HG03521 (cell line): ENCODE results near the gene MTR.
"Not testable (repeated sequence)": the region's sequence is repeated elsewhere in the genome, so short reads cannot be mapped to it uniquely, and the experiment has no call there.

Experiments used
- ATAC-seq: cut with Tn5 transposase; IDR thresholded peaks from one replicate; pipeline ENCODE4 v1.9.1; 2021; ENCODE audit warnings: mild to moderate bottlenecking, moderate library complexity; ENCODE audit not compliant: unreplicated experiment

Gene MTR

DNA sequence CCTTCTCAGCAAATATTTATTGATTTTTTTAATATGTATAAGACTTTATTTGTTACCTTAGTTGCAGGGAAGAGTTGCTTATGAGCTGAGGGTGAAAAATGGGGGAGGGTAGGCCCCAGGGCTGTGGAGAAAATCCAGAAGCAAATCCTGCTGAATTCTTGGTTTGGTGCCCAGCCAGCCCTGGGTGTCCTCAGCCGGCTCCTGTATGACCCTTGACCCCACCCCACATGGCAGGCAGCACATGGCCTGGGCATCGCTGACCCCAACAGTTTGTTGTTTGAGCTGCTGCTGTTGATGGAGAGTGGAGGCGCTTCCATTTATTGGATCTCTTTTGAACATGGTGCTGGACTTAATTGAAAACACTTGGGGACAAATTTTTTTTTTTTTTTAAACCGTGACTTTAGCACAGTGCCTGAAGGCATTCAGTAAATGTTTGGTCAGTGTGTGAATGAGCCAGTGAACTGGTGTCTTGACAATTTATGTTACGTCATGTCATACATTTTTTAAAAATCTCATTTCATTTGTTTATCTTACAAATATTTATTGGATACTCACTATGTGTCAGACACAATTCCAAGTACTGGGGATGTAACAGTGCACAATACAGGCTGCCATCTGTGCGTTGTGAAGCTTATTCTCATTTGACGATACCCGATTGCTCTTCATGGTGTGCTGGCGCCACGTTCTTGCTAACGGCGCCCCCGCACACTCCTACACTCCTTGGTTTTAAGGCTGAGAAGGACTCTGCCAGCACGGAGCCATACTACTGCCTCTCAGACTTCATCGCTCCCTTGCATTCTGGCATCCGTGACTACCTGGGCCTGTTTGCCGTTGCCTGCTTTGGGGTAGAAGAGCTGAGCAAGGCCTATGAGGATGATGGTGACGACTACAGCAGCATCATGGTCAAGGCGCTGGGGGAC, 98.8 kb downstream of the MTR start:
- no peak for ATAC-seq

GRCh38 chr1:236895665-236896387, 100.7 kb downstream of the MTR start:
- no peak for ATAC-seq

DNA sequence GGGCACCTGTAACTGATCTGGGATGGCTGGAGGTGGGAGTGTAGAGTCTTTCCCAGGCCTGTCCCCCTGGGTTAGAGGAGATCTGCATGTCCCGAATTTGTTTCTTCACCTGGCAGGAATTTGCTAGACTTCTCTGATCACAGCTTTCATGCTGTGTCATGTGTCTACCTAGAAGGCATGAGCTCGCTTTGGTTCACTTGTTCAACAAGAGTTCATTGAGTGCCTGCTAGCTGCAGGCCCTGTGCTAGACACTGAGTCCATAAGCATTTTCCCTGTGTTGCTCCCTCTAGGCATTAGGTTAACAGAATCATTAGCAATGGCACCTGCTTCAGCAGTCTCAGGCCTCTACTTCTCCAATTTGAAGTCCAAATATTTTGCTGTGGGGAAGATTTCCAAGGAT, 101.6 kb downstream of the MTR start:
- ATAC-seq = no peak

DNA sequence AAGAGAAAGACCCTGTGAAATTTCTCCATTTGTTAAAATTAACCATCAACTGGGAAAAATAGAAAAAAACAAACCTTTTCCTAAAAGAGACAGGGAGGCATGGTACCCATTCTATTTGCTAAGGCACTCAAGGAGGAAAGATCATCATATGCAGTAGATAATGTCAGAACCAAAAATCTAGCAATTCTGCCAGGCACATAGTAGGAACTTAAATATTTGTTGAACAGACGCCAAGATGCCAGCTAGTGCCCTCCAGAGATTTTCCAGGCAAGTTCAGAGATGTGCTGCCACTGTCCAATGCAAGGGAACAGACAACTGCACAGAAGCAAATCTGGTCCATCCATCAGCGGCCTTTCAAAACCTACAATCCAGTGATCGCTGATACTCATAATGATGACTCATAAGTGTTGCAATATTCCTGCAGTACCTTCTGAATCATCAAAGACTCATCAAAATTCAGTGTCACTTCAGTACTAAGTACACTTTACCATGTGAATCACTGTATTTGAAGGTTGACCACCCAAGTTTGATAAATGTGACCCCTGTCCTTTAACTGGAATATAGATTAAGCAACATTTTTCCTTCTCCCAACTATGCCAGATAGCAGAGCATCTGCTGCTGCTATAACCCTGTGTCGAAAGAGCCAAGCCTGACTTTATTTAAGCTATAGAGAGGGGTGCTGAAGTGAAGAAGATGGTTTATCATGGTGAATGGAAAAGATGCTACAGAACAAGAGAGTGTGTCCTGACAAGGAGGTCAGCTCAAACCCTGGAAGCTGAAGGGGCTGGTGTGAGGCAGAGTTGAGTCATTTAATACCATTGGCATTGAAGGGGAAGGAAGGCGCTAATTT, 110.0 kb downstream of the MTR start:
- no peak for ATAC-seq

GRCh38 chr1:236907205-236907604, 112.1 kb downstream of the MTR start:
- no peak for ATAC-seq

DNA sequence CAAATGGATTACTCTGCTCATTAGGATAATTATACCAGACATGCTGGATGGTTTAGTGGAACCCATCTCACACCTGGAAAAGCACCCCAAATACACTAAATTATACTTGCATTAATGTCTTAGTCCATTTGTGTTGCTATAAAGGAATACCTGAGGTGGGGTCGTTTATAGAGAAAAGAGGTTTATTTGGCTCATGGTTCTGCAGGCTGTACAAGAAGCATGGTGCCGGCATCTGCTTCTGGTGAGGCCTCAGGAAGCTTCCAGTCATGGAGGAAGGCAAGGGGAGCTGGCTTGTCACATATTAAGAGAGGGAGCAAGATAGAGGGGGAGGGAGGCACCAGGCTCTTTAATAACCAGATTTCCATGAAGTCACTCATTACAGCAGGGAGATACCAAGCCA, 113.6 kb downstream of the MTR start:
- no peak for ATAC-seq

DNA sequence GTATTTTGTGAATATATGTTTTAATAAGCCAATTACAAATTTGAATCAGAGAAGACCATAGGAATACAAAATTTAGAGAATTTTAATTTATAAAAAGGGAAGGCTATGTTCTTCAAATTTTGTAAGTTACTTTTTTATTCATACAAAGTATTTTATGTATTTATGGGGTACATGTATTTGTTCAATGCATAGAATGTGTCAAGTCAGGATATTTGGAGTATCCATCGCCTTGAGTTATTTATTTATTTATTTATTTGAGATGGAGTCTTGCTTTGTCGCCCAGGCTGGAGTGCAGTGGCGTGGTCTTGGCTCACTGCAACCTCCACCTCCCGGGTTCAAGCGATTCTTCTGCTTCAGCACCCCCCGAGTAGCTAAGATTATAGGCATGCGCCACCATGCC, 116.0 kb downstream of the MTR start:
- ATAC-seq = not testable (repeated sequence)

GRCh38 chr1:236913371-236914037, 118.4 kb downstream of the MTR start:
- no peak for ATAC-seq

DNA sequence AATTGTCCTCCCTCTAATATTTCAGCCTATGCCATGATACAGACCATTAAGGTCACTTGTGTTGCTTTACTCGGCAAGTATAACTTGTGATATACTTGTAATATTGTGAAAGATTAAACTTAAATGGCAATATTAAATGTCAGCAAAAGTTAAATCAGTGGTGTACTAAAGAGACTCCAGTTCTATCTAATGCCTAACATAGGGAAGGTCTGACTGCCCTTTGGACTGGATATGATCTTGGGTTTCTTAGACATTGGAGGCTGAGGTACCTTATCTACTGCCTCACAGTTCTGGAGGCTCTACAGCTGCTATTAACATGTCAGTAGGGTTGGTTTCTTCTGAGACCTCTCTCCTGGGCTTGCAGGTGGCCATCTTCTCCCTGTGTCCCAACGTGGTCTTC, 119.3 kb downstream of the MTR start:
- no peak for ATAC-seq

DNA sequence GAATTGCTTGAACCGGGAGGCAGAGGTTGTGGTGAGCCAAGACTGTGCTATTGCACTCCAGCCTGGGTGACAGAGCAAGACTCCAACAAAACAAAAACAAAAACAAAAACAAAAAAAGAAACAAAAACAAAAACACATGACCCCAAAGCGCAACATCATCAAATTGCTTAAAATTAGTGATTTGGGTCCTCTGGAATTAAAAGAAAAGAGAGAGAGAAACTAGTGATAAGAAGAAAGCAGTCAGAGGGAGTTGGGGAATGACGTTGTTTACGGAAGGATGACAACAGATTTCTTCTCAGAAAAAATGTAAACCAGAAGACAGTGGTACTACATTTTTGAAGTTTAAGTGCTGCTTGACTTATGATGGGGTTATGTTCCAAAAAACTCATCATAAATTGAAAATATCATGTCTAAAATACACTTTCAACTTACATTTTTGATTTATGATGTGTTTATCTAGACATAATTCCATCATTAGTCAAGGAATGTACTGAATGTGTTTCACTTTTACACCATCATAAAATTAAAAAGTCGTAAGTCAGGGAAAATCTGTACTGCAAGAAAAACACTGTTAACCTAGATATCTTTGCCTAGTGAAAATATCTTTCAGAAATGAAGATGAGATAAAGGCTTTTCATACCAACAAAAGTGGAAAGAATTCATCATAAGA, 121.2 kb downstream of the MTR start:
- no peak for ATAC-seq

GRCh38 chr1:236917448-236917847, 122.4 kb downstream of the MTR start:
- ATAC-seq = no peak

DNA sequence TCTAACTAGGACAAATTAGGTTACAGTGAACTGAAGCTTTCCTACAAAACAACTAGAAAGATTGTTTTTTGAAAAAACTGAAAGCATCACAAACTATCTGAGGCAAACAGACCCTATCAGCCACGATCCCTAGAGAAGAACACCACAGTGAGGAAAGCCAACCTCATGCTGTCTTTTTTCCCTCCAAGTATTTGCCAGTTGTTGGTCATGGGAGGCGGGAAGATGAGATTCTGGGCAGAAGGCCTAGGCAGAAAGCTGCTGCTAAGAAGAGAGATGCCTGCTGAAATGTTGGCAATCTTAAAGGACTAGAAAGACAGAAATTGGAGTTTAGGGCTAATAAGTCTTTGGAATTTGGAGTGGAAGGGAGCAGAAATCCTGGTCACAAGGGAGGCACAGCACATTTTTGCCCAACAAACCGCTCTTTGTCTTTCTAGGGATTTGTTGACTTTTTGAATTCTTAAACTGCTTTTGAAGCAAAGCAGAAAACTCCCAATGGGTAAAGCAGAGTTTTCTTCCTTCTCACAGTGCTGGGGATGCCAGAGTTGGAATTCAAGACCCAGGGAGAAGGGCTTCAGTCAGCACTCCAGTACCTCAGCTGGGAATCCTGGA, 125.3 kb downstream of the MTR start:
- no peak for ATAC-seq

GRCh38 chr1:236921610-236922009, 126.5 kb downstream of the MTR start:
- ATAC-seq = no peak

GRCh38 chr1:236922190-236922589, 127.1 kb downstream of the MTR start:
- ATAC-seq = no peak

DNA sequence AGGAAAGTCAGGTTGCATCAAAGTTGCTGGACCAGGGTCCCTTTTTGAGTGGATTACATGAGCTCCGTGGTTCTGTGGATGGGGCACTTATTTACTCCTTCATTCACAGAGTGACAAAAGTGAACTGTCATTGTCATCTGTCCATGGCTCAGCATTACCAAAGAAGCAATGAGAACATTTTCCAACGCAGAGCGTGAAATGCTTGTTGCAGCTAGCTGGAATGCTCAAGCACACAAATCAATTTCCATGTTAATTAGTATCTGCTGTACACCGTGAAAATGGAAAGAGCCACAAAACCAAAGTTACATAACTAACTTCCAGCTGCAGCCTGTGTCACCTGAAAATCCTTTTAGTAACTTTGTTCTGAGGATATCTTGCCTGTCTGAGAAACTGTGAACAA, 130.3 kb downstream of the MTR start:
- ATAC-seq = no peak

GRCh38 chr1:236930503-236930902, 135.4 kb downstream of the MTR start:
- no peak for ATAC-seq

DNA sequence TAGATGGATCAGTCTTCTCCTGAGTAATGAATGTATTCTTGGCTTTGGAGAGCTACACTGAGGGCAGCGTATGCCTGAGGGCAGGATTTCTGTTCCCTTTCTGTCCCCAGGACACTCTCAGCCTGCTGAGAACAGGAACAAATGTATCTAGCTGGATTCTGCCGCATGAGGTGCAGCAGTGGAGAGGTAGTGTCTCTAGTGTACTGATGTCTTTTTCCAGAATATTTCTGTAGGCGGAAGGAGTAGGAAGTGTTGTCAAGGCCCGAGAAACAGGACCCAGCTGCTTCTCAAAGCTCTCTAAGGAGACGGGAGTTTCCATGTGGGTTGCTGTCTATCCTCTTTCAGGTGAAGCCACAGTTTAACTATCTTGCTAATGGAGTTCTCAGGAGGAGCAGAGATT, 143.7 kb downstream of the MTR start:
- ATAC-seq = no peak

- no peak for ATAC-seq
Measured at GRCh38 chr1:236942431-236942830, 147.3 kb downstream of the MTR start.

GRCh38 chr1:236944556-236944955, 149.5 kb downstream of the MTR start:
- ATAC-seq = no peak

- ATAC-seq = no peak
Measured at GRCh38 chr1:236945002-236945401, 149.9 kb downstream of the MTR start.
